ENCODE data around the gene GNPTG.

GNPTG gene

DNA sequence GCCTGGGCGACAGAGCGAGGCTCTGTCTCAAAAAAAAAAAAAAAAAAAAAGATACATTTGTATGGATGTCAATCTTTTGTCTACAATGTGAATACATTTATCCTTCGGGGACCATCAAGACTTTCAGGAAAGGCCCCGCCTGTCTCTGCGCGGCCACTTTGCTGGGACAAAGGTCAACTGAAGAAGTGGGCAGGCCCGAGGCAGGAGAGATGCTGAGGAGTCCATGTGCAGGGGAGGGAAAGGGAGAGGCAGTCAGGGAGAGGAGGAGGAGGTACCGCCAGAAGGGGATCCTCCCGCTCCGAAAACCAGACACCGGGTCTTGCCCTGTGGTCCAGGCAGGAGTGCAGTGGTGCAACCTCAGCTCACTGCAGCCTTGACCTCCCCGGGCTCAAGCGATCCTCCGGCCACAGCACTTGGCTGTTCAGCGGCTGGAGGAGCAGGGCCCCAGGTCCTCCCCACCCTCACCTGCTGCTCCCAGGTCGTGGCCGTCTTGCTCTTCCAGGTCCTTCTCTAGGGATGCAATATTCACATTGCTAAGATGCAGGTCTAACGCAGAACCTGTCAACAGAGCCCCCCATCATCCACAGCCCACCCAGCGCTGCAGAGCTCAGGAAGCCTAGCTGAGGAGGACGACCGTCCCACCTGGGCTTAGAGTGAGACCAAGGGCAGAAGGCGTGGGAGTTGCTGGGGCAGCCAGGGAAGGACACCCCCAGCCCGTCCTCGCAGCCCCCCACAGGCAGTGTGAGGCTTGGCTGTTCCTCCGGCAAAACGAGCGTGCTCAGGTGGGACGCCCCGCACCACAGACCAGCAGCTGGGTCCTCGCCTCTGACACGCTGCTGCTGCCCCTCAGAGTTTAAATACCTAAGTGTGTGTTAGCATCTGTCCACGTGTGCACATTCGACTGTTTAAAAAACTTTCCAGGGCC, 19.6 kb downstream of the GNPTG start:
- DNase-seq (ENCODE audit: low read depth, low spot score): no peak

- no peak for DNase-seq (ENCODE audit: low read depth, low spot score)
Measured at GRCh38 chr16:1372292-1372950, 20.7 kb downstream of the GNPTG start.

DNA sequence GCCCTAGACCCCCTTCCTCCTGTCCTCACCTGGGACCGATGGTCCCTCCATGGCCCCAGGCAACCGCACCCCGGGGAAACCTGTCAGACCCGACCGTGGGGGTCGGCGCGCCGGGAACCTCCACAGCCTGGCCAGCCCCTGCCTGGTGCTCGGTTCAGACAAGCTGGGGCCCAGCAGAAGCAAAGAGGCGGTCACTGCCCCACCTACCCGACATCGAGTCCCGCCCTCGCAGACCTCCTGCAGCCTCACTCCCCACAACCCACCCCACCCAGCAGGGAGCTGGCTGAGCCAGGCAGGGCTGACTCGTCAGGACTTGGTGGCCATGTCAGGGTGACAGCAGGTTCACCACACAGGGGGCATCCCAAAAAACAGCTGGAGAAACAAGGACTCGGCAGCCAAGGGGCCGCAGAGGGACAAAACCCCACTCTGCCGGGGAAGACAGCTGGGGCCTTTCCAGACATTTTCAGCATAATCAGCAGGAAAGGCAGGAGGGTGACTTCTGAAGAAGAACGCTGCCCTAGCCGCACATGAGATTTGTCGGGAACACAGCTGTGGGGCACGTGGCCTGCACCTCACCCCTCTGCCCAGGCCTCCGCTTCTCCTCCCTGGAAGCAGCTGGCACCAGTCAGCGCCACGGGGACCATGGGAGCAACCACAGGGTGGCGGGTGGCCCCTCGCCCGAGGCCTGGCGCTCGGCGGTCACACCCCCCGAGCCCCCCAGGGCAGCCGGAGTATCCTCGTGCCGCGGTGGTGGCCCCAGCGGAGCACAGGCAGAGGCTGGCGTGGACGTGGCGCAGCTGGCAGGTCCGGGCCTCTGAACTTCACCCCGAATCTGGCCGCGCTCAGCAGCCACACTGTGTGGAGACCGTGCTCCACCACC, 22.9 kb downstream of the GNPTG start:
- no peak for DNase-seq (ENCODE audit: low read depth, low spot score)

DNA sequence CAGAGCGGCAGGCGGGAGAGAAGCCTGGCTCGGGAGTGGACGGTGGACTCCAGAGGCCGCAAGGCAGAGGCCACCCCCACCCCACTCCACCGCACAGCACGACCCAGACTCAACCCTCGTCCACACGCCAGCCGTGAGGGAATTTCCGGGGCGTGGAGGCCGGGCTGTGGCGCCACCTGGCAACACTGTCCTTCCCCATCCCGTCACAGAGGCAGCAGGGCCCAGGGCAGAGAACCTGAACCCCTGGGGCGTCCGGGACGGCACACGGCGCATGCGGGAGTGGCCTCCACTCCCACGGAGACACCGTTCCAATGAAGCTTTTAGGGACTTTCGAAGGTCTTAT, 23.5 kb downstream of the GNPTG start:
- no peak for DNase-seq (ENCODE audit: low read depth, low spot score)

DNA sequence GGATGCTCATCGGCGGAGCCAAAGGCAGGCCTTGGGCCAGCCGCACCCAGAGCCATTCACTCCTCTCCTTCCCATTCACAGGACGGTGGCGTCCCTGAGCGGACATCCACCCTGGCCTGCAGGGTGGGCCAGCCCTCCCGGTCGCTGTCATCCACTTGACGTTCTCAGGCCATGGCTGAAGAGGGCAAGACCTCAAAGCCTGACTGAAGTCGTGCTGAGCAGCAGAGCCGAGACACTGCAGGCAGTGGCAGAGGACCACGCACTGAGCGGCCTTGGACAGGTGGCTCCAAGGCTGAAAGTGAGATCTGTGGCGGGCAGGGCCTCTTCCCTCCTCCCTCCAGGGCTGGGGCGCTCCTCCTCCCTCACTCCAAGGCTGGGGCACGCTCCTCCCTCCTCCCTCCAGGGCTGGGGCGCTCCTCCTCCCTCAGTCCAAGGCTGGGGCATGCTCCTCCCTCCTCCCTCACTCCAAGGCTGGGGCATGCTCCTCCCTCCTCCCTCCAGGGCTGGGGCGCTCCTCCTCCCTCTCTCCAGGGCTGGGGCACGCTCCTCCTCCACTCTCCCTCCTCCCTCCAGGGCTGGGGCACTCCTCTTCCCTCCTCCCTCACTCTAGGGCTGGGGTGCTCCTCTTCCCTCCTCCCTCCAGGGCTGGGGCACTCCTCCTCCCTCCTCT, 24.1 kb downstream of the GNPTG start:
- DNase-seq (ENCODE audit: low read depth, low spot score): no peak

DNA sequence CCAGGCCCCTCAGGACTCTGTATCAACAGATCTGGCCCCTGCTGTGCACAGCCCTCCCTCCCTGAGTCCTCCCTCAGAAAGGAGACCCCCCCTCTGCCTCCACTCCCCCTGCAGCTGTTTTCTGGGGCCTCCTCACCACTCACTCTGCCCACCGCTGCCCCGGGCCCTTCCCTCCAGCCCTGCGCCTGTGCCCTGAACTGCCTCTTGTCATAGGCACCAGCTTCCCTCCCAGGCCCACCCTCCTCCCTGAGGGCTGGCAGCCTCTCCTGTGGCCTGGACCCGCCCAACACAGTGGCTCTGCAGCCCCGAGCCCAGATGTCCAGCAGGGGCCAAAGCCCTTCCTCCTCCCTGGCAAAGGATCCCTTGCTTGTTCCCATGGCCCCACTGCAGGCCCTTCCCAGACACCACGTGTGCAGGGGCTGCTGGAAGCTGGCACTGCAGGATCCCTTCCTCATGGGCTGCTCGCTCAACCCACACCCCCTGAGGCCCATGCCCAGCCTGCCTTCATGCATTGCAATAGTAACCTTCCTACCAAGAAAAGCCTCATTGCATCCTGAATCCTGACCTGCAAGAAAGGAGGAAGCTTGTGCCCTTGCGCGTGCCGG, 25.8 kb downstream of the GNPTG start:
- DNase-seq (ENCODE audit: low read depth, low spot score): no peak

- peak; percentile 23 for DNase-seq (ENCODE audit: low read depth, low spot score)
Measured at GRCh38 chr16:1378087-1378803, 26.5 kb downstream of the GNPTG start.

- peak; percentile 78 for DNase-seq (ENCODE audit: low read depth, low spot score)
Measured at GRCh38 chr16:1378804-1379303, 27.1 kb downstream of the GNPTG start.

GRCh38 chr16:1379304-1380076, 27.8 kb downstream of the GNPTG start:
- peak; percentile 73 for DNase-seq (ENCODE audit: low read depth, low spot score)

DNA sequence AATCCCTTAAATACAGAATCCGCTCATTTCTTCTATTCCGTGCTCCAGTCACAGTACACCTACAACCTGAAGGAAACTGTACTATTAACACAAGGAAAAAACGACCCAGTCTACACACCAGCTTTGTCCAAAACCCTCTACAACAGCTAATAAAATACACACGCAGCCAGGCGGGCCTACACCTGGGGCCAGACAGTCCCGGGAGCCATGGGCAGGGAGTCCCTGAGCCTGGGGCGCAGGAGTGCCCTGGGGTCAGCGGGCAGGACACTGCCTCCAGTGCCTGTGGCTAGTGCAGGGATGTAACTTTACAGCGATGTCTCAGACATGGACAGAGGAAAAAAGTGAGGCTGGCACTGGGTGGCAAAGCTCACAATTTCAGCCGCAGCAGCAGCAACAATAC, 28.5 kb downstream of the GNPTG start:
- no peak for DNase-seq (ENCODE audit: low read depth, low spot score)

GRCh38 chr16:1381612-1382406, 30.1 kb downstream of the GNPTG start:
- DNase-seq (ENCODE audit: low read depth, low spot score): no peak

- no peak for DNase-seq (ENCODE audit: low read depth, low spot score)
Measured at GRCh38 chr16:1383556-1383955, 31.8 kb downstream of the GNPTG start.

- no peak for DNase-seq (ENCODE audit: low read depth, low spot score)
Measured at GRCh38 chr16:1385232-1385631, 33.5 kb downstream of the GNPTG start.

- DNase-seq (ENCODE audit: low read depth, low spot score): no peak
Measured at GRCh38 chr16:1387331-1387730, 35.6 kb downstream of the GNPTG start.

GRCh38 chr16:1389762-1390161, 38.0 kb downstream of the GNPTG start:
- no peak for DNase-seq (ENCODE audit: low read depth, low spot score)

- DNase-seq (ENCODE audit: low read depth, low spot score): no peak
Measured at GRCh38 chr16:1390239-1390779, 38.6 kb downstream of the GNPTG start.

- no peak for DNase-seq (ENCODE audit: low read depth, low spot score)
Measured at GRCh38 chr16:1392826-1393225, 41.1 kb downstream of the GNPTG start.

- no peak for DNase-seq (ENCODE audit: low read depth, low spot score)
Measured at GRCh38 chr16:1393613-1394176, 42.0 kb downstream of the GNPTG start.

Measured in ELF-1 (cell line).